ENCODE results near the gene NF2.

Gene NF2

GRCh38 chr22:29747832-29748231 lies 144.4 kb downstream of the NF2 start:
- TF ChIP-seq ZNF274 (IDR thresholded peaks at IDR 0.05; ENCODE audit: low read depth, low read length) = no peak
- H3K4me3 ChIP-seq (ENCODE audit: low read length) = no peak overlapping the region

Data from GM08714 (cell line).